PC-3 (cell line): ENCODE data around the gene EHHADH. TPM values are rescaled to one million over a fixed set of nuclear protein-coding genes. Genes with fewer than 3 reads are reported as not detected.

Source experiments
- ATAC-seq: fragments of 200-7000 bp; cut with Tn5 transposase; 2 replicates; pipeline ENCODE4 v1.9.1; 2020; ENCODE audit warnings: mild to moderate bottlenecking, moderate library complexity
- BruUV-seq: library from RNA; stranded (reverse); fragments of 400-500 nt; replicated peaks from 2 replicates; lab custom pipeline; 2021; lab: Mats Ljungman, UMichigan
- CTCF ChIA-PET: fragments of 300-600 bp; sonication (Branson Sonifier 250); formaldehyde crosslinking; loops from one replicate; lab custom pipeline; 2022; ENCODE audit warnings: antibody characterized with exemption; lab: Charles Lee
- POLR2A ChIA-PET: fragments of 300-600 bp; sonication (Branson Sonifier 250); formaldehyde crosslinking; loops from one replicate; lab custom pipeline; 2022; ENCODE audit warnings: antibody characterized with exemption; ENCODE audit not compliant: unreplicated experiment; lab: Charles Lee
- DNase-seq: peaks from one replicate; pipeline ENCODE4 v3.0.0-alpha.2; 2015
- H2AFZ ChIP-seq: fragments of 300-600 bp; sonication (generic); 2 replicates; pipeline ENCODE4 v1.6.0; 2016; ENCODE audit warnings: antibody characterized with exemption, low read length
- H3F3A ChIP-seq: fragments of 300-600 bp; sonication (generic); one replicate; pipeline ENCODE4 v1.6.0; 2017; ENCODE audit warnings: antibody characterized with exemption, low read length, control low read depth, mild to moderate bottlenecking; ENCODE audit not compliant: unreplicated experiment
- H3K27ac ChIP-seq: fragments of 300-600 bp; sonication (generic); 2 replicates; pipeline ENCODE4 v1.5.1; 2016; ENCODE audit warnings: mild to moderate bottlenecking, low read length
- H3K27me3 ChIP-seq: fragments of 300-600 bp; sonication (generic); 2 replicates; pipeline ENCODE4 v1.6.1; 2016; ENCODE audit warnings: low read length, mixed read lengths
- H3K36me3 ChIP-seq: fragments of 300-600 bp; sonication (generic); 2 replicates; pipeline ENCODE4 v1.6.1; 2016; ENCODE audit warnings: low read depth, mixed run types, low read length, mixed read lengths
- H3K4me1 ChIP-seq: fragments of 300-600 bp; sonication (generic); 2 replicates; pipeline ENCODE4 v1.5.1; 2016; ENCODE audit warnings: low read length; ENCODE audit not compliant: insufficient read depth
- H3K4me2 ChIP-seq: fragments of 300-600 bp; sonication (generic); 2 replicates; pipeline ENCODE4 v1.6.0; 2016; ENCODE audit warnings: low read length
- H3K4me3 ChIP-seq: fragments of 300-600 bp; sonication (generic); 2 replicates; pipeline ENCODE4 v1.5.1; 2016; ENCODE audit warnings: mild to moderate bottlenecking, low read length, mixed read lengths
- H3K79me2 ChIP-seq: fragments of 300-600 bp; sonication (generic); 2 replicates; pipeline ENCODE4 v1.6.1; 2017; ENCODE audit warnings: low read length, mixed read lengths
- H3K9ac ChIP-seq: fragments of 300-600 bp; sonication (generic); 2 replicates; pipeline ENCODE4 v1.6.0; 2016; ENCODE audit warnings: mild to moderate bottlenecking, low read length
- H3K9me2 ChIP-seq: fragments of 300-600 bp; sonication (generic); replicated peaks from 2 replicates; pipeline ENCODE4 v1.6.1; 2016; ENCODE audit warnings: mixed run types, low read length, mixed read lengths
- H3K9me3 ChIP-seq: fragments of 300-600 bp; sonication (generic); 2 replicates; pipeline ENCODE4 v1.6.1; 2016; ENCODE audit warnings: low read length, mixed read lengths
- H4K20me1 ChIP-seq: fragments of 300-600 bp; sonication (generic); 2 replicates; pipeline ENCODE4 v1.6.1; 2016; ENCODE audit warnings: low read length, mixed read lengths
- CTCF ChIP-seq: fragments of 300-600 bp; sonication (generic); conservative IDR thresholded peaks from 2 replicates; pipeline ENCODE4 v1.5.1; 2017; ENCODE audit warnings: antibody characterized with exemption, low read depth, mild to moderate bottlenecking, low read length
- EZH2 ChIP-seq: fragments of 300-600 bp; sonication (generic); IDR thresholded peaks from one replicate; pipeline ENCODE4 v1.6.1; 2017; ENCODE audit warnings: antibody characterized with exemption, mild to moderate bottlenecking, low read length; ENCODE audit not compliant: unreplicated experiment
- EZH2phosphoT487 ChIP-seq: fragments of 300-600 bp; sonication (generic); IDR thresholded peaks from 2 replicates; pipeline ENCODE4 v1.6.1; 2018; ENCODE audit warnings: mild to moderate bottlenecking, antibody characterized with exemption, low read length, borderline replicate concordance
- intact Hi-C: fragments of 100-400 bp; cut with micrococcal nuclease; formaldehyde crosslinking; loops from 2 replicates; pipeline ENCODE4 v1.9.0; 2023
- total RNA-seq: library from RNA; depleted of rRNA; stranded (reverse); fragments of >200 nt; gene quantifications from 2 replicates; pipeline ENCODE4 v1.2.3, GENCODE V29; 2014

EHHADH gene
- total RNA-seq, 1 experiment from 2014 or later = 7.1 TPM

- DNase-seq (no peak), ATAC-seq (no peak)
- CTCF ChIA-PET = interaction anchor here (0.6 kb wide), 1 partner anchor 59 kb away, joined by 7 read pairs; no protein-coding TSS in a partner anchor
- Histone ChIP-seq H2AFZ (no peak overlapping the region), H3K27ac (no peak overlapping the region), H3K36me3 (no peaks in the 10 kb centered on the region), H3K4me2 (no peak overlapping the region), H4K20me1 (no peaks in the 10 kb centered on the region), H3K9ac (no peak overlapping the region), H3F3A (no peaks in the 10 kb centered on the region), H3K9me3 (no peaks in the 10 kb centered on the region), H3K79me2 (no peaks in the 10 kb centered on the region), H3K9me2 (no peaks in the 10 kb centered on the region), H3K4me3 (no peak overlapping the region), H3K27me3 (peaks cover 38% of the 10 kb centered on the region), H3K4me1 (no peaks in the 10 kb centered on the region)
- POLR2A ChIA-PET = no interaction called here
- TF ChIP-seq CTCF = no peak
- TF ChIP-seq EZH2 = no peak
- TF ChIP-seq EZH2phosphoT487 = no peak
- intact Hi-C loops = no loop called here
- no TSS peak for BruUV-seq
Measured at GRCh38 chr3:185164428-185165217, 89.2 kb downstream of the EHHADH start.

- H3K27ac ChIP-seq = no peak overlapping the region
- no TSS peak for BruUV-seq
- CTCF ChIA-PET = no interaction called here
- no peak overlapping the region for H3K4me3 ChIP-seq
- POLR2A ChIA-PET = no interaction called here
- intact Hi-C loops = no loop called here
- H3F3A ChIP-seq = no peaks in the 10 kb centered on the region
- ATAC-seq (no peak), DNase-seq (no peak)
- H3K27me3 ChIP-seq = peaks cover 55% of the 10 kb centered on the region
- H4K20me1 ChIP-seq = no peaks in the 10 kb centered on the region
- no peaks in the 10 kb centered on the region for H3K36me3 ChIP-seq
- no peaks in the 10 kb centered on the region for H3K9me3 ChIP-seq
- H2AFZ ChIP-seq = no peak overlapping the region
- no peaks in the 10 kb centered on the region for H3K79me2 ChIP-seq
- H3K9me2 ChIP-seq = no peaks in the 10 kb centered on the region
- H3K4me1 ChIP-seq = no peaks in the 10 kb centered on the region
- TF ChIP-seq CTCF (no peak), EZH2 (no peak), EZH2phosphoT487 (no peak)
- H3K9ac ChIP-seq = no peak overlapping the region
- H3K4me2 ChIP-seq = no peak overlapping the region
Measured at GRCh38 chr3:185162634-185163033, 91.2 kb downstream of the EHHADH start.

GRCh38 chr3:185161761-185162160 lies 92.1 kb downstream of the EHHADH start:
- H2AFZ ChIP-seq = no peak overlapping the region
- H3K9ac ChIP-seq = no peak overlapping the region
- BruUV-seq = no TSS peak
- POLR2A ChIA-PET = no interaction called here
- no peaks in the 10 kb centered on the region for H3K9me2 ChIP-seq
- intact Hi-C loops = no loop called here
- CTCF ChIA-PET = no interaction called here
- H3K4me1 ChIP-seq = no peaks in the 10 kb centered on the region
- H3K4me3 ChIP-seq = no peak overlapping the region
- H3K4me2 ChIP-seq = no peak overlapping the region
- no peaks in the 10 kb centered on the region for H3K9me3 ChIP-seq
- H3K27ac ChIP-seq = no peak overlapping the region
- ATAC-seq = no peak
- H3K36me3 ChIP-seq = no peaks in the 10 kb centered on the region
- peaks cover 64% of the 10 kb centered on the region for H3K27me3 ChIP-seq
- no peaks in the 10 kb centered on the region for H3K79me2 ChIP-seq
- TF ChIP-seq CTCF (no peak), EZH2 (no peak), EZH2phosphoT487 (no peak)
- DNase-seq = no peak
- H4K20me1 ChIP-seq = no peaks in the 10 kb centered on the region
- no peaks in the 10 kb centered on the region for H3F3A ChIP-seq
